ENCODE measurements around the gene LRRC8B. TPM values are rescaled to one million over a fixed set of nuclear protein-coding genes. Genes with fewer than 3 reads are reported as not detected.

LRRC8B gene
- total RNA-seq, 4 donors from 2014 or later: 12.2 to 16.3 (median 13.8) TPM

- no peak for TF ChIP-seq CTCF (IDR thresholded peaks at IDR 0.05; ENCODE audit: low read depth)
Observed at GRCh38 chr1:89512996-89513720, 11.5 kb upstream of the LRRC8B start.

GRCh38 chr1:89516055-89516454 lies 8.6 kb upstream of the LRRC8B start:
- no peak for TF ChIP-seq CTCF (IDR thresholded peaks at IDR 0.05; ENCODE audit: low read depth)

- TF ChIP-seq CTCF (IDR thresholded peaks at IDR 0.05; ENCODE audit: low read depth): no peak
Observed at GRCh38 chr1:89518221-89518631, 6.4 kb upstream of the LRRC8B start.

GRCh38 chr1:89519779-89520358 lies 4.8 kb upstream of the LRRC8B start:
- no peak for TF ChIP-seq CTCF (IDR thresholded peaks at IDR 0.05; ENCODE audit: low read depth)

- TF ChIP-seq CTCF (IDR thresholded peaks at IDR 0.05; ENCODE audit: low read depth): no peak
Observed at GRCh38 chr1:89523572-89524368, 859 bp upstream of the LRRC8B start.

- no peak for TF ChIP-seq CTCF (IDR thresholded peaks at IDR 0.05; ENCODE audit: low read depth)
Observed at GRCh38 chr1:89525169-89525855, 683 bp downstream of the LRRC8B start.

All from subcutaneous adipose tissue (tissue), 4 donors.